ENCODE measurements around the gene C1QTNF1. TPM values are rescaled to one million over a fixed set of nuclear protein-coding genes. Genes with fewer than 3 reads are reported as not detected.

Gene C1QTNF1
- polyA plus RNA-seq, 1 donor (not counting 4 experiments of a cell fraction or from before 2014, with no cell fraction given), result 6.6 TPM

- H3K9ac ChIP-seq (ENCODE audit: control insufficient read depth, extremely low read depth, insufficient read depth, low read length), result no peak overlapping the region
- no peak overlapping the region for H3K4me2 ChIP-seq (ENCODE audit: control insufficient read depth, extremely low read depth, insufficient read depth, low read depth, low read length)
Measured at GRCh38 chr17:79048826-79049755, 25.1 kb downstream of the C1QTNF1 start.

GRCh38 chr17:79049821-79050220, 25.9 kb downstream of the C1QTNF1 start:
- Histone ChIP-seq H3K4me2 (ENCODE audit: control insufficient read depth, extremely low read depth, insufficient read depth, low read depth, low read length) (no peak overlapping the region), H3K9me3 (ENCODE audit: control insufficient read depth, low read depth, low read length) (no peaks in the 10 kb centered on the region), H2AFZ (ENCODE audit: control insufficient read depth, low read length) (no peak overlapping the region), H4K20me1 (ENCODE audit: control insufficient read depth, extremely low read depth, insufficient read depth, low read length) (no peaks in the 10 kb centered on the region), H3K9me1 (ENCODE audit: control insufficient read depth, extremely low read depth, insufficient read depth, low read length) (no peaks in the 10 kb centered on the region), H3K27ac (ENCODE audit: control insufficient read depth, insufficient read depth, low read length) (no peak overlapping the region), H3K4me1 (ENCODE audit: control insufficient read depth, extremely low read depth, insufficient read depth, low read length) (peaks cover 7% of the 10 kb centered on the region), H3K27me3 (ENCODE audit: control insufficient read depth, extremely low read depth, insufficient read depth, low read length) (peaks cover 4% of the 10 kb centered on the region), H3K79me2 (ENCODE audit: control insufficient read depth, insufficient read depth, low read length) (no peaks in the 10 kb centered on the region), H3K9ac (ENCODE audit: control insufficient read depth, extremely low read depth, insufficient read depth, low read length) (no peak overlapping the region), H3K4me3 (ENCODE audit: control insufficient read depth in 2 of 3, extremely low read depth in 1 of 3, insufficient read depth in 2 of 3, low read depth in 1 of 3, low read length in 3 of 3) (no peak overlapping the region), H3K36me3 (ENCODE audit: control insufficient read depth in 2 of 2, extremely low read depth in 1 of 2, insufficient read depth in 2 of 2, low read length in 2 of 2) (no peaks in the 10 kb centered on the region)
- FAIRE-seq (no peak), DNase-seq (ENCODE audit: low read depth, low spot score) (no peak)
- dilution Hi-C loops (cut with MboI; ENCODE audit: extremely low pct_ligation_motif_present, low sequenced_read_pairs), result loop anchor here (25.0 kb wide), 1 partner anchor 337 kb away; no protein-coding TSS in a partner anchor
- TF ChIP-seq CTCF (optimal IDR thresholded peaks at IDR 0.05 in 1 of 3, IDR thresholded peaks at IDR 0.05 in 1 of 3, conservative IDR thresholded peaks at IDR 0.05 in 1 of 3; ENCODE audit: extremely low read depth in 1 of 3, insufficient read depth in 2 of 3, low read length in 3 of 3) (no peak), EZH2 (IDR thresholded peaks at IDR 0.05; ENCODE audit: low read length) (no peak)

More at GRCh38 chr17:79048826-79049755, 25.1 kb downstream of the C1QTNF1 start:
- no peaks in the 10 kb centered on the region for H3K36me3 ChIP-seq (ENCODE audit: control insufficient read depth in 2 of 2, extremely low read depth in 1 of 2, insufficient read depth in 2 of 2, low read length in 2 of 2)
- H3K27me3 ChIP-seq (ENCODE audit: control insufficient read depth, extremely low read depth, insufficient read depth, low read length), result peaks cover 4% of the 10 kb centered on the region
- FAIRE-seq (no peak), DNase-seq (ENCODE audit: low read depth, low spot score) (no peak)
- H3K9me1 ChIP-seq (ENCODE audit: control insufficient read depth, extremely low read depth, insufficient read depth, low read length), result no peaks in the 10 kb centered on the region
- H3K9me3 ChIP-seq (ENCODE audit: control insufficient read depth, low read depth, low read length), result no peaks in the 10 kb centered on the region
- H3K79me2 ChIP-seq (ENCODE audit: control insufficient read depth, insufficient read depth, low read length), result no peaks in the 10 kb centered on the region
- H4K20me1 ChIP-seq (ENCODE audit: control insufficient read depth, extremely low read depth, insufficient read depth, low read length), result no peaks in the 10 kb centered on the region
- TF ChIP-seq CTCF (optimal IDR thresholded peaks at IDR 0.05 in 1 of 3, IDR thresholded peaks at IDR 0.05 in 1 of 3, conservative IDR thresholded peaks at IDR 0.05 in 1 of 3; ENCODE audit: extremely low read depth in 1 of 3, insufficient read depth in 2 of 3, low read length in 3 of 3) (no peak), EZH2 (IDR thresholded peaks at IDR 0.05; ENCODE audit: low read length) (no peak)
- dilution Hi-C loops (cut with MboI; ENCODE audit: extremely low pct_ligation_motif_present, low sequenced_read_pairs), result loop anchor here (25.0 kb wide), 1 partner anchor 338 kb away; no protein-coding TSS in a partner anchor
- H3K4me3 ChIP-seq (ENCODE audit: control insufficient read depth in 2 of 3, extremely low read depth in 1 of 3, insufficient read depth in 2 of 3, low read depth in 1 of 3, low read length in 3 of 3), result no peak overlapping the region
- peaks cover 7% of the 10 kb centered on the region for H3K4me1 ChIP-seq (ENCODE audit: control insufficient read depth, extremely low read depth, insufficient read depth, low read length)
- H3K27ac ChIP-seq (ENCODE audit: control insufficient read depth, insufficient read depth, low read length), result no peak overlapping the region
- no peak overlapping the region for H2AFZ ChIP-seq (ENCODE audit: control insufficient read depth, low read length)
